Adipose tissue (tissue), 3 donors: ENCODE results near the gene PLA2G15. TPM values are rescaled to one million over a fixed set of nuclear protein-coding genes. Genes with fewer than 3 reads are reported as not detected.

Experiments
- H3K27ac ChIP-seq: one replicate; pipeline ENCODE4 v1.5.1; 2013; ENCODE audit warnings: low read depth, low read length
- WGBS, 3 donors: extraction: QIAGEN DNeasy Blood & Tissue Kit; methylation state at CpG; one replicate each; pipeline ENCODE4 v1.1.7; 2013; 5-methylcytosine and 5-hydroxymethylcytosine counted together
- polyA plus RNA-seq, 3 donors: library from polyadenylated mRNA; stranded (reverse); fragments of 200-250 nt; gene quantifications; one replicate each; pipeline ENCODE4 v1.2.3, GENCODE V29; 2013
- donor health status: healthy with polysubstance abuse.
- donor health status: Bipolar disorder and iron deficiency.
- donor health status: healthy.

PLA2G15 gene
- polyA plus RNA-seq, 3 donors: 7.1 to 16.2 (median 8.4) TPM

DNA sequence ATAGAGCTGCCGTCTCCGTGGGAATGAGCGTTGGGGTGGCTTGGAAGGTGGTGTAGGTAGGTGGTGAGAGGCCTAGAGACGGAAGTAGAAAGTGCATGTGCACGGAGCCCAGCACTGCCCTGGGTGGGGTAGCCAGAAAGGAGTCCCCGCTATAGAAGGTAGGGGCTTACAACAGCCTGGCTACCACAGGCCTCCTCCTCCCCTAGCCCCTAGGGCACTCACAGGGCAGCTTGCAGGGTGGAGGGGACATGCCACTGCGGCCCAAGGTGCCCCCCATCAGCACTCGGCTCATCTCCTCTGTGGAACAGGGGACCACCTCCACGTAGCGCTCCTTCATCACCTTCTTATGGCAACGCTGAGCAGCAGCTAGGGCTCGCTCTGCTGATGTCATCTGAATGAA lies 14.2 kb upstream of the PLA2G15 start:
- WGBS, 3 donors: 93 to 96% (median 95%) methylated on average over 12 of the region's 12 CpGs
- no peak overlapping the region for H3K27ac ChIP-seq

DNA sequence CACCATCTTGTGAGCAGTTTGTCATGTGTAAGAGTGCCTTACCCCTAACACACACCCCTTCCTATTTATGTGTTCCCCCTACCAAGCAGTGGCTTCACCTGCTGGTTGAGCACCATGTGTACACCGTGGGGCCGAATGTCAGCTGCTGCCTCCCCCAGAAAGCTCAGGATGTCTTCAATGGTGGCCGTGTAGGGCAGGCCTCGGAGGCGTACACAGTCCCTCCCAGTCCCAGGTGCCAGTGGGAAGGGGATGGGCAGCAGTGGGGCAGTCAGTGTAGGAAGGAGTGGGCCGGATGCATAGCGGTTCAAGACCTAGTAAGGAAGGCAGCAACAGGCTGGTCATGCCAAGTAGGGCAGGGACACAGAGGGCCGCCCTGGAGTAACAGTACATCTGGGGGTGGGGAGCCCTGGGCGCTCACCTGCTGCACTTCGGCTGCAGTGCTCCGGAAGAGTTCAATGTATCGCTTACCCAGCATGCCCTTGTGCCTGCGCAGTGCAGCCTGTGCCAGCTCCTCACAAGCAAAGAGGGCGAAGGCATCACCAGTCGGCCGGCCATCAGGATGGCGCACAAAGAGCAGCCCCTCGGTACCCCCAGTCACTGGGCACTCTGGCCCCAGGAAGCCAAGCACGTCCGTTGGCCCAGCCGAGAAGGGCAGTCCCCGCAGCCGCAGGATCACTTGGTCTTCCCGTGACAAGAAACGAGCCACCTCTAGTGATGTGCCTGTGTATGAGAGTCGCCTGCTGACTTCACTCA lies 13.6 kb upstream of the PLA2G15 start:
- H3K27ac ChIP-seq: no peak overlapping the region
- WGBS, 3 donors: 87 to 90% (median 87%) methylated on average over 26 of the region's 26 CpGs

DNA sequence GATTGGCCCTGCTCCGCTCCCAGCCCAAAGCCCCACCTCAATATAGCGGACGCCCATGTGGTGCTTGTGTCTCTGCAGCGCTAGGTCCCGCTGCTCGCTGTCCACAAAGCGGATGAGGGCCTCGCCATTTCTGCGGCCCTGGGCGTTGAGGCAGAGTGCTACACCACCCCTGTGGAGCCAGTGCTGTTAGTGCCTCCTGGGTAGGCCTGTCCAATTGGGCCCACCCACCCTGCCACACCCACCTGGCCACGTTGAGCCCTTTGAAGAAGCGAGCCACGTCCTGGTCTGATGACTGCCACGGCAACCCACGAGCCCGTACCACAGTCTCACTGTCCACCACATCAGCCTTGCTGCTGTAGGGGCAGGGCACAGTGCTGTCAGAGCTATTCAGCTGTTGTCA lies 12.8 kb upstream of the PLA2G15 start:
- H3K27ac ChIP-seq: no peak overlapping the region
- 77 to 86% (median 84%) methylated on average over 15 to 16 of the region's 16 CpGs for WGBS, 3 donors

DNA sequence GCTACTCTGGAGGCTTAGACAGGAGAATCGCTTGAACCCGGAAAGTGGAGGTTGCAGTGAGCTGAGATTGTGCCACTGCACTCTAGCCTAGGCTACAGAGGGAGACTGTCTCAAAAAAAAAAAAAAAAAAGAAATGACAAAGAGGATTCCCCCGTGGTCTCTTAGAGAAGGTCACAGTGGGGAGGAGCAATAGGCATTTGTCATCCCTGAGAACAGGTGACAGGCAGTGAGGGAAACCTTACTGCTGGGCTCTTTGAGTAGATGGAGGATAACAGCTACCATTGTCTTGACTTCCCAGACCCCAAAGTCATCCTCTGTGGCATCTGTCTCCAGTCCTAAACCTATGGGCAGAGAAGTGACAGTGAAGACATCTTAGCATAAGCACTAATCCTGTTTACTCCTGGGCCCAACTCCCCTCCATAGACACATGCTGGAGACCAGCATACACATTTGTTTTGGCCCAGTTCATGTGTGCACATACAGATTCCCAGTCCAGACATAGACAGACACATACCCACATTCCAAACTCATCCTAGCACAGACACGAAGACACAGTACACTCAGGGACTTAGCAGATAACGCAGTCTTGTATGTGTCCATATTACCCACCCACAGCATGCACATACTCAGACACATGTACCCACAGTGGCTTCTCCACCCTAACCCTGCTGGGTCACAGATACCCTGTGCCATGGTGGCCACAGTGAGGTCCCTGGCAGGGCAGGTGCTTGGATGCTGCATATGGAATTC lies 11.9 kb upstream of the PLA2G15 start:
- 70 to 77% (median 76%) methylated on average over 5 of the region's 5 CpGs for WGBS, 3 donors
- H3K27ac ChIP-seq: no peak overlapping the region

DNA sequence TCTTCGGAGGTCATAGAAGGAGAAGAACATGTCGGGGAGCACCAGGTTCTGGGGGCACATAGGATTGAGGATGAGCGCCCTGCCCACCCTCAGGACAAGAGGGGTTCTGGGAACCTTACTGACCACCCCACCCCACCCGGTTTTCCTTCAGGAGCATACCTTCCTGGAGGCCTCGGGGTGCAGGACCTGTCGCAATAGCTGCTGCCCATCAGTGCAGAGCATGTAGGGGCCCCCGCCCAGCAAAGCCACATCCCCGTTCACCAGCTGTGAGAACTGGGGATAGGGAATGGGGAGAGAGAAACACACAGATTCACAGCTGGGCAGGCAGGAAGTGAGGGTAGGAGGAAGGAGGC lies 11.4 kb upstream of the PLA2G15 start:
- 35 to 66% (median 61%) methylated on average over 8 of the region's 8 CpGs for WGBS, 3 donors
- H3K27ac ChIP-seq: no peak overlapping the region

DNA sequence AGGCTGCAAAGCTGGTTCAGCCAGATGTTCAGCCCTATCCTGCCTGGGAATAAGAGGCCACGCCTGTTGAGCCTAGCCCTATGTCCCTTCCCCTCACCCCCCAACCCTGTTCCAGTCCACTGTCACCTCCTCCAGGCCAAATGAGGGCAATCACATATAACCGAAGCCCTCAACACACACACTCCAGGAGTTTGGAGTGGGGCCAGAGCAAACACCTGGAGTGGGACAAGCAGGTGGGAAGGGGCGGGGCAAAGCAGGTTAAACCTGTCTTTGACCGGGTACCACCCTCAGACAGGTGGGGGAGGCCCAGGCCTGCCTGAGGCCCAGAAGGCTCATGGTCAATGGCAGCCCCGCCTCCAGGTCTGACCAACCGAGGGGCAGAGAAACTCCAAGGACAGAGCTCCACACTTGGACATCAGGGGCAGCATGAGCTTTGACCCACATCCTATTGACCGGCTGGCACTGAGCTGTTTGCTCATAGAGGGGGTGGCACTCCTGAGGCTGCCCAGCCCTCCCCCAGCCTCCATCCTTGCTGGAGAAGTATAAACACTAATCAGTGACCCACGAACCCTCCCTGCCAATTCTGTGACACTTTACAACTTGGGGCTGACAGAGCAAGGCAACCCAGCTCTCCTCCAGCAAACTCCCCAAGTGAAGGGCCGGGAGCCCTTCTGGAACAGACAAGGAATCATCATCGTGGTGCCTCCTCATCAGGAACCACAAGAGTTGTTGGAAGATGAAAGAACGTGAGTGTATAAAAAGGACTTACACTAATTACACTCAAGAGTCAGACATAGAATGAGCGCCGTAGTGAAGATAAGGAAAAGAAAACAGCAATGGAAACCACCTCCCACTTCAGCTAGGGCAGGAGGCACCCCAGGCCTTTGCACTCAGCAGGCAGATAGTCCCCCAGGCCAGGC lies 10.7 kb upstream of the PLA2G15 start:
- H3K27ac ChIP-seq: no peak overlapping the region
- 20 to 67% (median 64%) methylated on average over 13 of the region's 13 CpGs for WGBS, 3 donors

DNA sequence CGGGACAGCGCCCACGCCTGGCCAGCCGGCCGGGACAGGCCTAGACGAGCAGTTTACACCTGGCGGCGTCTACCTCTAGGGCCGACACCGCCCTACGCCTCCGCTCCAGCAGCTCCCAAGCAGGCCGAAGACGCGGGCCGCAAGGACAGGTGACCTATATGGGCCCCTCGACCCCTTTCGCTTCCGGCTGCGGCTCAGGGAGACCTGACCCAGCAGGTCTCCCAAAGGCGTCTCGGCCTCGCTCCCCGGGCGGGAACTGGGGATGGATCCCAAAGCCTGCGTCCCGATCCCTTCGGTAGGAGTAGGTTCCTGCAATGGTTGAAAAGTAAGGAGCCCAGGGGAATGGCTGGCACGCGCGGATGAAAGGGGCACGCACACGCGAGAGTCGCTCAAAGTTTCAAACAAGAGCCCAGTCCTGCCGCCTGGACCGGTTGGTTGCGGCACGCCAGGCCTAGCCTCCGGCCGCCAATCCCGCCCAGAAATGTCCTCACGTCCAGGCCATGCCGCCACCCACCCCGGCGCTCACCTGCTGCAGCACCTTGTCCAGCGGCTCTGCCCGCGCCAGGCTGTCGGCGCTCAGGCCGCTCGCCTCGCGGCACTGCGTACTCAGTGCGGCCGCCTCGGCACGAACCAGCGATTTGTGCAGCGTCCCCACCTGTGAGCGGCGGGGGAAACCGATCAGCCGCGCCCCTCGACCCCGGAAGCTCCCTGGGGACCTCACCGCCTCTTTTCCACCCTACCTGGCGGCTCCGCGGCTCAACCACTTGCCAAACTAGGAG lies 9.9 kb upstream of the PLA2G15 start:
- no peak overlapping the region for H3K27ac ChIP-seq

DNA sequence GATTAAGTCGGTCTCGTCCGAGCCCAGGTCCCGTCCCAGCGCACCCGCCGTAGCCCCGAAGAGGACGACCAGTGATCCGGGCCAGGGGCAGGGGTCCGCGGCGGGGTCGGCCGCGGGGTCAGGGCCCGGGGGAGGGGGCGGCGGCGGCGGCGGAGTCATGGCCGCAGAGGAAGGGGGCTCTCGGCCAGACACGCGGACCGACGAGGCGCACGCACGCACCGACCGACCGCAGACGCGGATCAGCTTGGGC lies 9.4 kb upstream of the PLA2G15 start, which contains the start of gene ESRP2:
Gene ESRP2, minus strand, starts transcription at position 241 of the 250 bp plus-strand sequence. Its CDS starts 82 bp downstream, at position 159.
- H3K27ac ChIP-seq: no peak within 1 kb of the TSS
- 0 to 5% (median 3%) methylated on average over 22 to 36 of the region's 36 CpGs for WGBS, 3 donors

More for the DNA sequence above, 9.9 kb upstream of the PLA2G15 start:
- WGBS, 3 donors: 22 to 62% (median 58%) methylated on average over 72 to 73 of the region's 73 CpGs

DNA sequence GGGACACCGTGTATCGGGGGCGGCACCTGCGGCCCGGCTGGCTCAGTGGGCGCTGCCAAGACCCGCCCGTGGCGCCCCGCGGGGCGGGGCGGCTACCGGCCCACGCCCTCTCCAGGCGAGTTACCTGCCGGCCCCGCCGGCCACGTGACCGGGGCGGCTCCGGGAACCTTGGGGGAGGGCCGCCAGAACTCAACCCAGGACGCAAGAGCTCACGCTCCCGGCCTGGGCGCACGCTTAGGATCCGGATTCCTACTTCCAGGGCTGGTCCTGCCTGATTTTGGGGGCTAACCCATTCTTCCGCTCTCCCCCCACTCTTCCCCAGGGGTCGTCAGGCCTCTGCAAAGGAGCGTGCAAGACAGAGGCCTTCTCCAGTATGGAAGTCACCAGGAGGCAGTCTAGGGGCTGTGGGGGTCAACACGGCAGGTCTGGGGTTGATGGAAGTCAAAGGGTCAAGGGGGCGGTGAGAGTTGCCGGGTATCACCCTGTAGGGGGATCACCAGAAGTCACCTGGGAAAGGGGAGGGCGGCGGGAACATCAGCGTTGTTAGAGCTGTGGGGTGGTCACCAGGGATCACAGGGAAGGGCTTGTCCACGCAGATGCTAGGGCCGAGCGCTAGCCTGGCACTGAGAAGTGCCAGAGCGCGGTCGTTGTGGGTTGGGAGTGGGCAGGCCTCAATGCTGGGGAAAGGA lies 8.9 kb upstream of the PLA2G15 start:
- H3K27ac ChIP-seq: no peak overlapping the region
- 2 to 11% (median 8%) methylated on average over 38 to 44 of the region's 45 CpGs for WGBS, 3 donors

DNA sequence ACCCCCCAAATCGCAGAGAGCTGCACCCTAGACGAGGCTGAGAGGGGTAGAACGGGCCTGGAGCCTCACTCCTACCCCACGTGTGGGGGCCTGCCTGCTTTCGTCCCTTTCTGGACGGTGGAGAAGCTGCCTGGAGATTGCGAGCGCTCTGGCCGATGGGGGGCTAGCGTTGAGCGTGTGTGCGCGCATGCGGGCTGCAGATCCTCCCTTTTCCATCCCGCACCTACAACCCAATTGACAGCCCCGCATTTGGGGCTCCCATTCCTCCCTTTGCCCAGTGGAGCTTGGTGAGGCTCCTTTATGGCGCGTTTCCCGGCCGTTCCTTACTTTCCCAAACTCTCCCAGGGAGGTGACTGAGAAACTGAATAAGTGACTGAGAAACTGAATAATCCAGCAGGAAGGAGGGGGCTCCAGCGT lies 8.3 kb upstream of the PLA2G15 start:
- H3K27ac ChIP-seq: no peak overlapping the region
- WGBS, 3 donors: 5 to 14% (median 9%) methylated on average over 21 of the region's 21 CpGs

DNA sequence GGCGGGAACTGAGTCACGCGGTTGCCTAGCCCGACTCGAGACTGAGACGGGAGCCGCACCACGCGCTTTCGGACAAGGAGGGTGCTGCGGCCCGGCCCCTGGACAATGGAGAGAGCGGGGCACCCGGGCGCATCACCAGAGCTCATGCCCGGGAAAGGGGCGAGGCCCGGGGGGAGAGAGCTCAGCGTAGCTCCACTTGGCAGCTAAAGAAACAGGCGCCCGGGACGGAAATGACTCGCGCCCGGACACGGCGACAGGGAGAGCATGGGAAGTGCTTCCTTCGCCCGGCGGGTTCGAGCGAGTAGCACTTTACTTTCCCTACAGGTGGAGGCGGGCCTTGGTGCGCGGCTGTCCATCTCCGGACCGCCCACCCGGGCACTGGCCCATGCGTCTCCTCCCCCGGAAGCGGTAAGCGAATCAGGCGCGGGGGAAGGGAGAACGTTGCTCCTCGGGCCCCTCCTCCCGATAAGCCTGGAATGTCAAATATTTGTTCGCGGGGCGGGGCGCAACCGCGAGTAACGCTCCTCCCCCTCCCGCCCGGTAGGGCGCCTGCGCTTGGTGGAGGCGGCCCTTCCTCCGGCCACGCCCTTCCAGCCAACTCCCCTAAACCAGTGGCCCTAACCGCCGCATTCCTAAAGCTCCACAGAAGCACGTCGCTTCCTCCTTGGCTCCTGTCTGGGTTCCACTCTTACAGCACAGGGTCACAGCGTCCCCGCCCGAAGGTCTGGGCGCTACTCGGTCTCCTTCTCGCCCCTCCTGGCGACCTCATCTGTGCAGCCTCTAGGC lies 7.7 kb upstream of the PLA2G15 start:
- H3K27ac ChIP-seq: no peak overlapping the region
- WGBS, 3 donors: 0 to 1% (median 1%) methylated on average over 61 to 72 of the region's 72 CpGs

DNA sequence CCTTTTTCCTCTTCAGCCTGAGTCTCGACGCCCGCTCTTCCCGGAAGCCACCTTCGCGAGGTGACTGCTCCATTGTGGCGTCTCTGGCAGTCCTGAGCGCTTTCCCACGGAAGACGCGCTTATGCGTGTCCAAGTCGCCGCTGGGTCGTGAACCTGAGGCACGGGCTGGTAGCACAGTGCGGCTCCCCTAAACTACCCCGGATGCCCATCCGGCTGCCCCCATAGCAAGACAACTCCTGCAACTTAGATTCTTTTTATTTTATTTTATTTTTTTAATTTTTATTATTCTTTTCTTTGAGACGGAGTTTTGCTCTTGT lies 7.2 kb upstream of the PLA2G15 start:
- WGBS, 3 donors: 10 to 17% (median 15%) methylated on average over 20 of the region's 20 CpGs
- no peak overlapping the region for H3K27ac ChIP-seq

DNA sequence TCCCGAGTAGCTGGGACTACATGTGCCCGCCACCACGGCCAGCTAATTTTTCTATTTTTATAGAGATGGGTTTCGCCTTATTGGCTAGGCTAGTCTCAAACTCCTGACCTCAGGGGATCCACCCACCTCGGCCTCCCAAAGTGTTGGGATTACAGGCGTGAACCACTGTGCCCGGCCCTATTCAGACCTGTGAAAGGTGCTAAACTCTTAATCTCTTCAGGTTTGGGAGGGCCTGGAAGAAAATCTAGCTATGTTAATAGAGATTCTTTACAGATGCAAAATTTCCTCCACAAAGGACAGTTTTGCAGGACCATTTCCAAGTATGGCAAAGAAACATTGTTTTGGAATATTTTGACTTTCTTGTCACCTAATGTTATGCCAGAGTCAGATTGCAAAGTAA lies 3.1 kb upstream of the PLA2G15 start:
- WGBS, 3 donors: 84 to 92% (median 90%) methylated on average over 7 of the region's 7 CpGs
- no peak overlapping the region for H3K27ac ChIP-seq

DNA sequence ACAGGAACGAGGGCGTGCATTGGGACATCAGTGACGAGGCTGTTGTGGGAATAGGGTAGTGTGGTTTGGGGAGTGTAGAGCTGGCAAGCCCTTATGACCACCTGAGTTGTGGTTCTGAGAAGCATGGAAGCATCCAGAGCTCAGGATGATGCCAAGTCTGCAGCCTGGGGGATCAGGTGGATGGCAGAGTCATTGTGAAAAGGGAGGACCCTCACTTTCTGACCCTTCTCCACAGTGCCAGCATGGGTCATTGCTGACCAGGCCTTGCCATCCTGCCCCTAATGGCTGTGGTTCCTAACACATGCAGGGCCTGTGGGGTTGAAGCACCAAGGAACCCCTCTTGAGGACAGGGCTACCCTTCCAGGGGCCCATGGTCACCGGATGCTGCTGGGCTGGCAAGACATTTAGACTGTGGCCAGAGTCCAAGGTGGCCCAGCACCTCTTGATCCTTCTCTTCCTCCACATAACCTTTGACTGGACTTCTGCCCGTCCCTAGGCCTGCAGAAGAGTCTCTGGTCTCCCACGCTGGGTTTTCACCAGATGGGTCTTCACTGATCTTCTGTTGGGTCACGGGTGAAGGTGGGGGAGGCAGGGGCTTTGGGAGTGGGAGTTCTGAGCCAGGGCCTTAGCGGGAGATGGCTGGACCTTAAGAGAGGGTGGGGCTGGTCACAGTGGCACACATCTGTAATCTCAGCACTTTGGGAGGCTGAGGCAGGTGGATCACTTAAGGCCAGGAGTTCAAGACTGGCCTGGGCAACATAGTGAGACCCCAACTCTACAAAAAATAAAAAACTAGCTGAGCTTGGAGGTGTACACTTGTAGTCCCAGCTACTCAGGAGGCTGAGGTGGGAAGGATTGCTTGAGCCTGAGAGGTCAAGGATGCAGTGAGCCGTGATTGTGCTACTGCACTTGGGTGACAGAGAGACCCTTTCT lies 2.0 kb upstream of the PLA2G15 start:
- 81 to 89% (median 87%) methylated on average over 9 of the region's 9 CpGs for WGBS, 3 donors
- H3K27ac ChIP-seq: no peak overlapping the region

DNA sequence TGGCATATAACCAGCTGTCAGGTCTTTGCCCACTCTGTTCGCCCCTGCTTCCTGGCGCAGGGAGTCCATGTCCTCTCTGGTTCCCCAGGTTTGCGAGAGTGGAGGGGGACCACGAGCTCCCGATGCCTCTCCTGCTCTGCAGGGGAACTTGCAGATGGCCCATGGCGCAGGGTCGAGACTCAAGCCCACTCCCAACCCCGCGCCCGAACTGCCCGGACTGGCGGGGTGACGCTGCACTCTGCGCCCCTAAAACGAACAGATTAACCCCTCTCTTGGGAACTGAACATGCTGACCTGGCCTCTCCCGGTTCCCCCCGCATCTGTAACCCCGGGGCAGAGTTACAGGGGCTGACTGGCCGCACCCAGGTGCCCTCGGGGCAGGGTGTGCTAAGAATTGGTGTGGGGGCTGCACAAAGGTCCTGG lies 681 bp upstream of the PLA2G15 start:
- 5 to 8% (median 6%) methylated on average over 20 of the region's 20 CpGs for WGBS, 3 donors
- H3K27ac ChIP-seq: no peak overlapping the region

DNA sequence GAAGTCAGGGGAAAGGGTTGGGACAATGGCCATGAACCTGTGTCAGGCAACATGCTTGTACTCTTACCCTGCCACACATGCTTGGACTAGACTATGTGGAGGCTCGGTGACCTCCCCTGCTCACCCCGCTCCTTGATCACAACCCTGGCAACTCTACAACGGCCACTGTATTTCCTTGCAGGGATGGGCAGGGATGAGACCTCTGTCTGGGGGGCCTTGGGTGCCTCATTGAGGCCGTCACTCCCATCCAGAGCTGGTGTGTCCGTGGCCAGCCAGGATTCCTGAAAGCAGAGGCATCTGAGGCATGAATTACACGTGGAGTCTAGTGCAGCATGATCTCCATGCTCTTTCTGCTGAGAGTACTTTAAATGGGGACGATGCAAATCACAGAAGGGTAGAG lies 948 bp downstream of the PLA2G15 start:
- no peak overlapping the region for H3K27ac ChIP-seq
- WGBS, 3 donors: 83 to 86% (median 84%) methylated on average over 7 of the region's 7 CpGs
